ENCODE results near the gene FGF12.

DNA sequence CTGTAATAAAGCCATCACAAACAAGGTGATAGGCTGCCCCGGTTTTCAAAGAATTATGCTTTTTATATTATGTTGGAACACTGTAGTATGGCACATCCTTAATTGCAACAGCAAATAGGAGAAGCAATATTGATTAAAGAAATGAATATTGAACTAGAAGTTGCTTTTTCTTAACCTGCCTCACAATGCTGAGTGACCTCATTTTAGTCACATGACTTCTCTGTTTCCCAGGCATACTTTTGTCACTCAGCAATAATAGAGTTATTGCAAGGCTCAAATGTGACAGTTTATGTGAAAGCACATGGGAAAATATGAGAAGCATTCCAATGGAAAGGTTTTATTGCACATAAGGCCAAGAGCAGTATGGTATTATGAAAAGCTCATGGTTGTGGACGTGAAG is 400.7 kb downstream of the FGF12 start:
- TF ChIP-seq, protein P1, sequence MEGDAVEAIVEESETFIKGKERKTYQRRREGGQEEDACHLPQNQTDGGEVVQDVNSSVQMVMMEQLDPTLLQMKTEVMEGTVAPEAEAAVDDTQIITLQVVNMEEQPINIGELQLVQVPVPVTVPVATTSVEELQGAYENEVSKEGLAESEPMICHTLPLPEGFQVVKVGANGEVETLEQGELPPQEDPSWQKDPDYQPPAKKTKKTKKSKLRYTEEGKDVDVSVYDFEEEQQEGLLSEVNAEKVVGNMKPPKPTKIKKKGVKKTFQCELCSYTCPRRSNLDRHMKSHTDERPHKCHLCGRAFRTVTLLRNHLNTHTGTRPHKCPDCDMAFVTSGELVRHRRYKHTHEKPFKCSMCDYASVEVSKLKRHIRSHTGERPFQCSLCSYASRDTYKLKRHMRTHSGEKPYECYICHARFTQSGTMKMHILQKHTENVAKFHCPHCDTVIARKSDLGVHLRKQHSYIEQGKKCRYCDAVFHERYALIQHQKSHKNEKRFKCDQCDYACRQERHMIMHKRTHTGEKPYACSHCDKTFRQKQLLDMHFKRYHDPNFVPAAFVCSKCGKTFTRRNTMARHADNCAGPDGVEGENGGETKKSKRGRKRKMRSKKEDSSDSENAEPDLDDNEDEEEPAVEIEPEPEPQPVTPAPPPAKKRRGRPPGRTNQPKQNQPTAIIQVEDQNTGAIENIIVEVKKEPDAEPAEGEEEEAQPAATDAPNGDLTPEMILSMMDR (IDR thresholded peaks at IDR 0.05): no peak
- TF ChIP-seq NR3C1 (IDR thresholded peaks at IDR 0.05): no peak
- TF ChIP-seq POLR2AphosphoS2 (conservative IDR thresholded peaks at IDR 0.05; ENCODE audit: low read length): no peak
- TF ChIP-seq, protein P2, sequence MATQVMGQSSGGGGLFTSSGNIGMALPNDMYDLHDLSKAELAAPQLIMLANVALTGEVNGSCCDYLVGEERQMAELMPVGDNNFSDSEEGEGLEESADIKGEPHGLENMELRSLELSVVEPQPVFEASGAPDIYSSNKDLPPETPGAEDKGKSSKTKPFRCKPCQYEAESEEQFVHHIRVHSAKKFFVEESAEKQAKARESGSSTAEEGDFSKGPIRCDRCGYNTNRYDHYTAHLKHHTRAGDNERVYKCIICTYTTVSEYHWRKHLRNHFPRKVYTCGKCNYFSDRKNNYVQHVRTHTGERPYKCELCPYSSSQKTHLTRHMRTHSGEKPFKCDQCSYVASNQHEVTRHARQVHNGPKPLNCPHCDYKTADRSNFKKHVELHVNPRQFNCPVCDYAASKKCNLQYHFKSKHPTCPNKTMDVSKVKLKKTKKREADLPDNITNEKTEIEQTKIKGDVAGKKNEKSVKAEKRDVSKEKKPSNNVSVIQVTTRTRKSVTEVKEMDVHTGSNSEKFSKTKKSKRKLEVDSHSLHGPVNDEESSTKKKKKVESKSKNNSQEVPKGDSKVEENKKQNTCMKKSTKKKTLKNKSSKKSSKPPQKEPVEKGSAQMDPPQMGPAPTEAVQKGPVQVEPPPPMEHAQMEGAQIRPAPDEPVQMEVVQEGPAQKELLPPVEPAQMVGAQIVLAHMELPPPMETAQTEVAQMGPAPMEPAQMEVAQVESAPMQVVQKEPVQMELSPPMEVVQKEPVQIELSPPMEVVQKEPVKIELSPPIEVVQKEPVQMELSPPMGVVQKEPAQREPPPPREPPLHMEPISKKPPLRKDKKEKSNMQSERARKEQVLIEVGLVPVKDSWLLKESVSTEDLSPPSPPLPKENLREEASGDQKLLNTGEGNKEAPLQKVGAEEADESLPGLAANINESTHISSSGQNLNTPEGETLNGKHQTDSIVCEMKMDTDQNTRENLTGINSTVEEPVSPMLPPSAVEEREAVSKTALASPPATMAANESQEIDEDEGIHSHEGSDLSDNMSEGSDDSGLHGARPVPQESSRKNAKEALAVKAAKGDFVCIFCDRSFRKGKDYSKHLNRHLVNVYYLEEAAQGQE (IDR thresholded peaks at IDR 0.05): no peak
- no peak for TF ChIP-seq POLR2A (IDR thresholded peaks at IDR 0.05; ENCODE audit: low read length)
- TF ChIP-seq NPAS2 (CRISPR knock-in tag; IDR thresholded peaks at IDR 0.05; ENCODE audit: borderline replicate concordance): no peak
- TF ChIP-seq, protein P3, sequence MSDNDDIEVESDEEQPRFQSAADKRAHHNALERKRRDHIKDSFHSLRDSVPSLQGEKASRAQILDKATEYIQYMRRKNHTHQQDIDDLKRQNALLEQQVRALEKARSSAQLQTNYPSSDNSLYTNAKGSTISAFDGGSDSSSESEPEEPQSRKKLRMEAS (IDR thresholded peaks at IDR 0.05): no peak
- TF ChIP-seq, protein P4, sequence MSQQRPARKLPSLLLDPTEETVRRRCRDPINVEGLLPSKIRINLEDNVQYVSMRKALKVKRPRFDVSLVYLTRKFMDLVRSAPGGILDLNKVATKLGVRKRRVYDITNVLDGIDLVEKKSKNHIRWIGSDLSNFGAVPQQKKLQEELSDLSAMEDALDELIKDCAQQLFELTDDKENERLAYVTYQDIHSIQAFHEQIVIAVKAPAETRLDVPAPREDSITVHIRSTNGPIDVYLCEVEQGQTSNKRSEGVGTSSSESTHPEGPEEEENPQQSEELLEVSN (IDR thresholded peaks at IDR 0.05; ENCODE audit: borderline replicate concordance, low read depth): no peak
- TF ChIP-seq RCOR1 (IDR thresholded peaks at IDR 0.05; ENCODE audit: low read depth, low read length): no peak
- no peak for TF ChIP-seq BHLHE40 (IDR thresholded peaks at IDR 0.05; ENCODE audit: low read depth, low read length)
- no peak for TF ChIP-seq CHD2 (IDR thresholded peaks at IDR 0.05; ENCODE audit: low read length, partially characterized antibody)
- TF ChIP-seq RARB (CRISPR knock-in tag; IDR thresholded peaks at IDR 0.05): no peak

All from A549 (cell line).